Large intestine (tissue), 3 donors: Measurements from ENCODE around the gene COA1. TPM values are rescaled to one million over a fixed set of nuclear protein-coding genes. Genes with fewer than 3 reads are reported as not detected.
A peak's percentile ranks its signal among the peaks of the same experiment; 100 is the strongest.

Experiments used
- DNase-seq, 2 donors: peaks; one replicate each; pipeline versions ENCODE4 v3.0.0 to v3.0.0-alpha.2; 2013
- H3K27ac ChIP-seq: one replicate; pipeline ENCODE4 v1.5.1; 2013; ENCODE audit warnings: low read length
- H3K27me3 ChIP-seq: 2 replicates; pipeline ENCODE4 v1.6.1; 2013; ENCODE audit warnings: low read length; ENCODE audit not compliant: control insufficient read depth, insufficient read depth
- H3K36me3 ChIP-seq: 2 replicates; pipeline ENCODE4 v1.6.1; 2013; ENCODE audit warnings: low read length; ENCODE audit not compliant: control insufficient read depth, insufficient read depth
- H3K4me1 ChIP-seq: one replicate; pipeline ENCODE4 v1.6.1; 2013; ENCODE audit warnings: low read length; ENCODE audit not compliant: control insufficient read depth, insufficient read depth
- H3K4me3 ChIP-seq: one replicate; pipeline ENCODE4 v1.5.1; 2013; ENCODE audit warnings: low read length
- H3K9me3 ChIP-seq: one replicate; pipeline ENCODE4 v1.6.1; 2013; ENCODE audit warnings: mild to moderate bottlenecking, low read depth, low read length, moderate library complexity; ENCODE audit not compliant: control insufficient read depth
- WGBS: methylation state at CpG from one replicate; pipeline ENCODE4 v1.1.5; 2013; ENCODE audit warnings: low lambda C conversion rate; ENCODE audit not compliant: insufficient coverage; 5-methylcytosine and 5-hydroxymethylcytosine counted together
- polyA plus RNA-seq: library from polyadenylated mRNA; unstranded; fragments of 120-200 nt; gene quantifications from one replicate; pipeline ENCODE4 v1.2.1, GENCODE V29; 2013

Gene COA1
- polyA plus RNA-seq, 1 donor, result 47.5 TPM

GRCh38 chr7:43758822-43759683 is 29.7 kb upstream of the COA1 start:
- Histone ChIP-seq H3K27me3 (peaks cover 46% of the 10 kb centered on the region), H3K36me3 (no peaks in the 10 kb centered on the region), H3K4me3 (peak overlapping the region; percentile 39), H3K4me1 (peaks cover 5% of the 10 kb centered on the region), H3K9me3 (no peaks in the 10 kb centered on the region), H3K27ac (no peak overlapping the region)
- no CpG with 5 or more reads among the region's 56 CpGs for WGBS
- peak in 1 of 2 donors; percentile 54 for DNase-seq

- Histone ChIP-seq H3K9me3 (no peaks in the 10 kb centered on the region), H3K27ac (no peak within 1 kb of the TSS), H3K36me3 (no peaks in the 10 kb centered on the region), H3K4me3 (peak within 1 kb of the TSS; percentile 49), H3K4me1 (peaks cover 5% of the 10 kb centered on the region), H3K27me3 (peaks cover 43% of the 10 kb centered on the region)
- peak; percentile 18 to 59 for DNase-seq
- WGBS, result no CpG with 5 or more reads among the region's 67 CpGs
Measured at GRCh38 chr7:43758029-43758821, 28.9 kb upstream of the COA1 start, which contains the start of gene BLVRA. TSS of gene BLVRA (plus strand) at chr7:43758680. CDS start at chr7:43771159, 12,479 bp downstream.

GRCh38 chr7:43757073-43757720 is 27.9 kb upstream of the COA1 start:
- WGBS, result 83% methylated on average over 1 of the region's 2 CpGs
- Histone ChIP-seq H3K4me3 (no peak overlapping the region), H3K36me3 (no peaks in the 10 kb centered on the region), H3K4me1 (peaks cover 5% of the 10 kb centered on the region), H3K27me3 (peaks cover 37% of the 10 kb centered on the region), H3K9me3 (no peaks in the 10 kb centered on the region), H3K27ac (no peak overlapping the region)
- no peak for DNase-seq

GRCh38 chr7:43756368-43757072 is 27.2 kb upstream of the COA1 start:
- Histone ChIP-seq H3K36me3 (no peaks in the 10 kb centered on the region), H3K27me3 (peaks cover 37% of the 10 kb centered on the region), H3K4me3 (no peak overlapping the region), H3K4me1 (peaks cover 5% of the 10 kb centered on the region), H3K27ac (no peak overlapping the region), H3K9me3 (no peaks in the 10 kb centered on the region)
- WGBS, result 56% methylated on average over 1 of the region's 1 CpG
- no peak for DNase-seq

- DNase-seq, result no peak
- Histone ChIP-seq H3K36me3 (no peaks in the 10 kb centered on the region), H3K4me3 (no peak overlapping the region), H3K27ac (no peak overlapping the region), H3K27me3 (peaks cover 36% of the 10 kb centered on the region), H3K9me3 (no peaks in the 10 kb centered on the region), H3K4me1 (peaks cover 5% of the 10 kb centered on the region)
- WGBS, result no CpG with 5 or more reads among the region's 4 CpGs
Measured at GRCh38 chr7:43754596-43754995, 25.3 kb upstream of the COA1 start.

- Histone ChIP-seq H3K36me3 (no peaks in the 10 kb centered on the region), H3K4me3 (no peak overlapping the region), H3K27ac (no peak overlapping the region), H3K9me3 (no peaks in the 10 kb centered on the region), H3K4me1 (peaks cover 3% of the 10 kb centered on the region), H3K27me3 (peaks cover 30% of the 10 kb centered on the region)
- no peak for DNase-seq
- WGBS, result no CpG with 5 or more reads among the region's 3 CpGs
Measured at GRCh38 chr7:43753843-43754242, 24.5 kb upstream of the COA1 start.

- Histone ChIP-seq H3K27me3 (peaks cover 29% of the 10 kb centered on the region), H3K4me1 (peaks cover 3% of the 10 kb centered on the region), H3K9me3 (no peaks in the 10 kb centered on the region), H3K36me3 (no peaks in the 10 kb centered on the region), H3K27ac (no peak overlapping the region), H3K4me3 (no peak overlapping the region)
- DNase-seq, result no peak
- WGBS, result no CpG with 5 or more reads among the region's 1 CpG
Measured at GRCh38 chr7:43753271-43753810, 24.0 kb upstream of the COA1 start.

- H3K27ac ChIP-seq, result no peak overlapping the region
- H3K4me1 ChIP-seq, result no peaks in the 10 kb centered on the region
- no peak for DNase-seq
- H3K27me3 ChIP-seq, result peaks cover 19% of the 10 kb centered on the region
- no peaks in the 10 kb centered on the region for H3K9me3 ChIP-seq
- H3K36me3 ChIP-seq, result no peaks in the 10 kb centered on the region
- no CpG with 5 or more reads among the region's 3 CpGs for WGBS
- no peak overlapping the region for H3K4me3 ChIP-seq
Measured at GRCh38 chr7:43752411-43752810, 23.1 kb upstream of the COA1 start.

GRCh38 chr7:43750016-43750887 is 20.9 kb upstream of the COA1 start:
- H3K27me3 ChIP-seq, result peaks cover 6% of the 10 kb centered on the region
- no peak for DNase-seq
- no CpG with 5 or more reads among the region's 14 CpGs for WGBS
- H3K4me1 ChIP-seq, result no peaks in the 10 kb centered on the region
- no peak overlapping the region for H3K4me3 ChIP-seq
- H3K36me3 ChIP-seq, result no peaks in the 10 kb centered on the region
- no peak overlapping the region for H3K27ac ChIP-seq
- H3K9me3 ChIP-seq, result no peaks in the 10 kb centered on the region
